ENCODE measurements around the gene TBC1D7.
A peak's percentile ranks its signal among the peaks of the same experiment; 100 is the strongest.

TBC1D7 gene

GRCh38 chr6:13302291-13302690 lies 26.0 kb downstream of the TBC1D7 start:
- Histone ChIP-seq H3K4ac (ENCODE audit: low read depth in 1 of 2, low read length in 2 of 2) (peak overlapping the region; percentile 16 to 82), H3K23ac (ENCODE audit: low read length in 2 of 2) (no peak overlapping the region), H2BK5ac (ENCODE audit: low read depth, low read length, poor library complexity, severe bottlenecking) (no peak overlapping the region), H3K79me1 (replicated peaks; ENCODE audit: low read length, poor library complexity, severe bottlenecking) (peaks cover 30% of the 10 kb centered on the region), H3K27me3 (ENCODE audit: control insufficient read depth in 1 of 2, insufficient read depth in 1 of 2, low read length in 2 of 2) (no peaks in the 10 kb centered on the region), H3K4me2 (ENCODE audit: low read length, poor library complexity, severe bottlenecking) (no peak overlapping the region), H2AK5ac (ENCODE audit: low read length, severe bottlenecking) (no peak overlapping the region), H4K8ac (ENCODE audit: low read length) (peak overlapping the region; percentile 5), H3K14ac (ENCODE audit: low read length in 2 of 2) (no peak overlapping the region), H3K36me3 (ENCODE audit: control insufficient read depth in 1 of 2, insufficient read depth in 2 of 2, low read depth in 1 of 2, low read length in 2 of 2) (peaks cover 38 to 56% of the 10 kb centered on the region in 2 experiments), H3K4me1 (ENCODE audit: control insufficient read depth, insufficient read depth, low read depth, low read length) (peaks cover 19% of the 10 kb centered on the region), H3K9ac (ENCODE audit: low read length) (peak overlapping the region; percentile 53), H4K91ac (ENCODE audit: low read length) (peak overlapping the region; percentile 23), H3K27ac (ENCODE audit: low read length, poor library complexity, severe bottlenecking) (no peak overlapping the region), H3K9me3 (ENCODE audit: control insufficient read depth, low read length) (no peaks in the 10 kb centered on the region), H2BK120ac (ENCODE audit: low read depth, low read length) (peak overlapping the region; percentile 68), H2BK15ac (ENCODE audit: low read depth, poor library complexity, severe bottlenecking) (peak overlapping the region; percentile 4), H3K4me3 (ENCODE audit: insufficient read depth in 1 of 2, low read depth in 1 of 2, low read length in 2 of 2) (no peak overlapping the region), H3K18ac (ENCODE audit: low read depth in 1 of 2, low read length in 2 of 2) (peak overlapping the region; percentile 25 to 41), H2AFZ (ENCODE audit: low read depth, low read length) (no peak overlapping the region), H2BK12ac (ENCODE audit: low read length in 2 of 2) (peak overlapping the region; percentile 20 to 76)
- DNase-seq: no peak
- 96% methylated on average over 7 of the region's 7 CpGs for WGBS

- Histone ChIP-seq H2BK120ac (ENCODE audit: low read depth, low read length) (no peak overlapping the region), H3K9ac (ENCODE audit: low read length) (no peak overlapping the region), H2AK5ac (ENCODE audit: low read length, severe bottlenecking) (no peak overlapping the region), H3K18ac (ENCODE audit: low read depth in 1 of 2, low read length in 2 of 2) (peak overlapping the region in 1 of 2 experiments; percentile 42), H3K4me2 (ENCODE audit: low read length, poor library complexity, severe bottlenecking) (no peak overlapping the region), H3K14ac (ENCODE audit: low read length in 2 of 2) (no peak overlapping the region), H3K27me3 (ENCODE audit: control insufficient read depth in 1 of 2, insufficient read depth in 1 of 2, low read length in 2 of 2) (no peaks in the 10 kb centered on the region), H3K9me3 (ENCODE audit: control insufficient read depth, low read length) (no peaks in the 10 kb centered on the region), H3K4ac (ENCODE audit: low read depth in 1 of 2, low read length in 2 of 2) (peak overlapping the region; percentile 15 to 27), H3K36me3 (ENCODE audit: control insufficient read depth in 1 of 2, insufficient read depth in 2 of 2, low read depth in 1 of 2, low read length in 2 of 2) (peaks cover 47% of the 10 kb centered on the region in 2 experiments), H3K79me1 (replicated peaks; ENCODE audit: low read length, poor library complexity, severe bottlenecking) (peaks cover 36% of the 10 kb centered on the region), H4K91ac (ENCODE audit: low read length) (peak overlapping the region; percentile 8), H3K4me3 (ENCODE audit: insufficient read depth in 1 of 2, low read depth in 1 of 2, low read length in 2 of 2) (no peak overlapping the region), H3K4me1 (ENCODE audit: control insufficient read depth, insufficient read depth, low read depth, low read length) (peaks cover 25% of the 10 kb centered on the region), H2BK15ac (ENCODE audit: low read depth, poor library complexity, severe bottlenecking) (no peak overlapping the region), H4K8ac (ENCODE audit: low read length) (peak overlapping the region; percentile 7), H2BK12ac (ENCODE audit: low read length in 2 of 2) (peak overlapping the region; percentile 25 to 56), H2BK5ac (ENCODE audit: low read depth, low read length, poor library complexity, severe bottlenecking) (no peak overlapping the region), H2AFZ (ENCODE audit: low read depth, low read length) (no peak overlapping the region), H3K23ac (ENCODE audit: low read length in 2 of 2) (peak overlapping the region in 1 of 2 experiments; percentile 41), H3K27ac (ENCODE audit: low read length, poor library complexity, severe bottlenecking) (no peak overlapping the region)
- 99% methylated on average over 6 of the region's 9 CpGs for WGBS
- no peak for DNase-seq
Measured at GRCh38 chr6:13300643-13301590, 27.4 kb downstream of the TBC1D7 start.

GRCh38 chr6:13299918-13300317 lies 28.4 kb downstream of the TBC1D7 start:
- no peak overlapping the region for H2BK12ac ChIP-seq (ENCODE audit: low read length in 2 of 2)
- H3K23ac ChIP-seq (ENCODE audit: low read length in 2 of 2): no peak overlapping the region
- H3K9me3 ChIP-seq (ENCODE audit: control insufficient read depth, low read length): no peaks in the 10 kb centered on the region
- H2BK5ac ChIP-seq (ENCODE audit: low read depth, low read length, poor library complexity, severe bottlenecking): no peak overlapping the region
- no peak overlapping the region for H4K8ac ChIP-seq (ENCODE audit: low read length)
- no peak overlapping the region for H4K91ac ChIP-seq (ENCODE audit: low read length)
- H3K4me1 ChIP-seq (ENCODE audit: control insufficient read depth, insufficient read depth, low read depth, low read length): peaks cover 23% of the 10 kb centered on the region
- H3K9ac ChIP-seq (ENCODE audit: low read length): no peak overlapping the region
- no peak overlapping the region for H2AK5ac ChIP-seq (ENCODE audit: low read length, severe bottlenecking)
- DNase-seq: peak; percentile 34
- no peak overlapping the region for H3K14ac ChIP-seq (ENCODE audit: low read length in 2 of 2)
- peaks cover 39% of the 10 kb centered on the region for H3K79me1 ChIP-seq (replicated peaks; ENCODE audit: low read length, poor library complexity, severe bottlenecking)
- H3K27ac ChIP-seq (ENCODE audit: low read length, poor library complexity, severe bottlenecking): no peak overlapping the region
- H3K27me3 ChIP-seq (ENCODE audit: control insufficient read depth in 1 of 2, insufficient read depth in 1 of 2, low read length in 2 of 2): no peaks in the 10 kb centered on the region
- no peak overlapping the region for H3K18ac ChIP-seq (ENCODE audit: low read depth in 1 of 2, low read length in 2 of 2)
- H3K4me2 ChIP-seq (ENCODE audit: low read length, poor library complexity, severe bottlenecking): no peak overlapping the region
- H2AFZ ChIP-seq (ENCODE audit: low read depth, low read length): no peak overlapping the region
- 87% methylated on average over 6 of the region's 6 CpGs for whole genome bisulfite sequencing
- no peak overlapping the region for H2BK15ac ChIP-seq (ENCODE audit: low read depth, poor library complexity, severe bottlenecking)
- H2BK120ac ChIP-seq (ENCODE audit: low read depth, low read length): no peak overlapping the region
- H3K4ac ChIP-seq (ENCODE audit: low read depth in 1 of 2, low read length in 2 of 2): no peak overlapping the region
- no peak overlapping the region for H3K4me3 ChIP-seq (ENCODE audit: insufficient read depth in 1 of 2, low read depth in 1 of 2, low read length in 2 of 2)
- peaks cover 46 to 50% of the 10 kb centered on the region in 2 experiments for H3K36me3 ChIP-seq (ENCODE audit: control insufficient read depth in 1 of 2, insufficient read depth in 2 of 2, low read depth in 1 of 2, low read length in 2 of 2)

- Histone ChIP-seq H2BK5ac (ENCODE audit: low read depth, low read length, poor library complexity, severe bottlenecking) (no peak overlapping the region), H3K4me2 (ENCODE audit: low read length, poor library complexity, severe bottlenecking) (no peak overlapping the region), H3K9ac (ENCODE audit: low read length) (no peak overlapping the region), H3K23ac (ENCODE audit: low read length in 2 of 2) (no peak overlapping the region), H2AK5ac (ENCODE audit: low read length, severe bottlenecking) (no peak overlapping the region), H3K79me1 (replicated peaks; ENCODE audit: low read length, poor library complexity, severe bottlenecking) (peaks cover 42% of the 10 kb centered on the region), H2AFZ (ENCODE audit: low read depth, low read length) (no peak overlapping the region), H3K4ac (ENCODE audit: low read depth in 1 of 2, low read length in 2 of 2) (no peak overlapping the region), H3K18ac (ENCODE audit: low read depth in 1 of 2, low read length in 2 of 2) (no peak overlapping the region), H3K27ac (ENCODE audit: low read length, poor library complexity, severe bottlenecking) (no peak overlapping the region), H4K91ac (ENCODE audit: low read length) (no peak overlapping the region), H3K14ac (ENCODE audit: low read length in 2 of 2) (no peak overlapping the region), H3K27me3 (ENCODE audit: control insufficient read depth in 1 of 2, insufficient read depth in 1 of 2, low read length in 2 of 2) (no peaks in the 10 kb centered on the region), H2BK120ac (ENCODE audit: low read depth, low read length) (no peak overlapping the region), H4K8ac (ENCODE audit: low read length) (no peak overlapping the region), H2BK12ac (ENCODE audit: low read length in 2 of 2) (no peak overlapping the region), H3K4me3 (ENCODE audit: insufficient read depth in 1 of 2, low read depth in 1 of 2, low read length in 2 of 2) (no peak overlapping the region), H3K36me3 (ENCODE audit: control insufficient read depth in 1 of 2, insufficient read depth in 2 of 2, low read depth in 1 of 2, low read length in 2 of 2) (peaks cover 46 to 53% of the 10 kb centered on the region in 2 experiments), H2BK15ac (ENCODE audit: low read depth, poor library complexity, severe bottlenecking) (peak overlapping the region; percentile 9), H3K9me3 (ENCODE audit: control insufficient read depth, low read length) (no peaks in the 10 kb centered on the region), H3K4me1 (ENCODE audit: control insufficient read depth, insufficient read depth, low read depth, low read length) (peaks cover 22% of the 10 kb centered on the region)
- 98% methylated on average over 11 of the region's 11 CpGs for WGBS
- DNase-seq: no peak
Measured at GRCh38 chr6:13299403-13299821, 28.9 kb downstream of the TBC1D7 start.
